ENCODE results near the gene SLC6A19.

The SLC6A19 gene

GRCh38 chr5:1186351-1187233 lies 14.8 kb upstream of the SLC6A19 start:
- Histone ChIP-seq H3K27ac (no peak overlapping the region), H3K27me3 (ENCODE audit: insufficient read depth, low read depth) (peaks cover 13% of the 10 kb centered on the region; the same call in 1 of the 2 replicates), H3K79me2 (ENCODE audit: insufficient read depth, low read depth) (no peaks in the 10 kb centered on the region), H3K4me2 (no peak overlapping the region), H3K9ac (no peak overlapping the region), H2AFZ (ENCODE audit: low read depth) (no peak overlapping the region), H3K4me3 (IDR thresholded peaks at IDR 0.05; ENCODE audit: insufficient read depth, low read depth, low read length) (no peak overlapping the region), H3K4me1 (ENCODE audit: low read depth, poor library complexity, severe bottlenecking) (peaks cover 9% of the 10 kb centered on the region), H4K20me1 (ENCODE audit: insufficient read depth) (no peaks in the 10 kb centered on the region), H3K36me3 (ENCODE audit: insufficient read depth) (no peaks in the 10 kb centered on the region)
- TF ChIP-seq, protein P1, sequence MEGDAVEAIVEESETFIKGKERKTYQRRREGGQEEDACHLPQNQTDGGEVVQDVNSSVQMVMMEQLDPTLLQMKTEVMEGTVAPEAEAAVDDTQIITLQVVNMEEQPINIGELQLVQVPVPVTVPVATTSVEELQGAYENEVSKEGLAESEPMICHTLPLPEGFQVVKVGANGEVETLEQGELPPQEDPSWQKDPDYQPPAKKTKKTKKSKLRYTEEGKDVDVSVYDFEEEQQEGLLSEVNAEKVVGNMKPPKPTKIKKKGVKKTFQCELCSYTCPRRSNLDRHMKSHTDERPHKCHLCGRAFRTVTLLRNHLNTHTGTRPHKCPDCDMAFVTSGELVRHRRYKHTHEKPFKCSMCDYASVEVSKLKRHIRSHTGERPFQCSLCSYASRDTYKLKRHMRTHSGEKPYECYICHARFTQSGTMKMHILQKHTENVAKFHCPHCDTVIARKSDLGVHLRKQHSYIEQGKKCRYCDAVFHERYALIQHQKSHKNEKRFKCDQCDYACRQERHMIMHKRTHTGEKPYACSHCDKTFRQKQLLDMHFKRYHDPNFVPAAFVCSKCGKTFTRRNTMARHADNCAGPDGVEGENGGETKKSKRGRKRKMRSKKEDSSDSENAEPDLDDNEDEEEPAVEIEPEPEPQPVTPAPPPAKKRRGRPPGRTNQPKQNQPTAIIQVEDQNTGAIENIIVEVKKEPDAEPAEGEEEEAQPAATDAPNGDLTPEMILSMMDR (conservative IDR thresholded peaks at IDR 0.05; ENCODE audit: low read depth, low read length) = no peak

DNA sequence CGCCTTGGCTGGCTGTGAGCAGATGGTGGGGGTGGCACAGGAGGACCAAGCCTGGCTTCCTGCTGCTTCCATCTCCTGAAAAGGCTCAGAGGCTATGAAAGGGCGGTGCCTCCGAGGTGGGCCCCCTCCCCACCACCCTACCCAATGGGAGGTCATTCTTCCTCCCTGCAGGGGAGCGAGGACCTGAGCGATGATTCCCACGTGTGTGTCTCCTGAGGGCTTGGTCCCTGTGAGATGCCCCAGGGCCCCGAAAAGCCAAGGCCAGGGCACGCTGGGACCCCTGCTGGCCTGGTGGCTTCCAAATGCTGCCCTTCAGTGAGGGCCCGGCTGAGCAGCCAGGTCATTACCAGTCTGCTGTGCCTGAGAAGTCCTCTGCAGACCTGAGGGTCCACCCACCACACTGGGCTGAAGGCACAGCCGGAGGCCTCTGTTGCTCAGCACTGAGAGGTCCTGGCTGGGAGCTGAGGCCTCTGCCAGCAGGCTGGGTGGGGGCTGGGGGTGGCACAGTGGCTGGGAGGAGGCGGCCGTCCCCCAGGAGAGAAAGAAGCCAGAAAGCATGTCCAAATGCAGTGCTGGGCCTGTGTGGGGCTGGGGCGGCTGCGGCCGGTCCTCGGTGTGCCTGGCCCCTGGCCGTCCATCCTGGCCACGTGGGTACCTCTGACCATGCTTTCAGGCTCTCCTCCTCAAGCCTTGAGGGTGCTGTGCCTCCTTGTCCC lies 14.0 kb upstream of the SLC6A19 start:
- no peak overlapping the region for H3K9ac ChIP-seq
- peaks cover 9% of the 10 kb centered on the region for H3K4me1 ChIP-seq (ENCODE audit: low read depth, poor library complexity, severe bottlenecking)
- H3K27me3 ChIP-seq (ENCODE audit: insufficient read depth, low read depth) = peaks cover 13% of the 10 kb centered on the region; the same call in 1 of the 2 replicates
- H3K27ac ChIP-seq = no peak overlapping the region
- H3K36me3 ChIP-seq (ENCODE audit: insufficient read depth) = no peaks in the 10 kb centered on the region
- no peak overlapping the region for H2AFZ ChIP-seq (ENCODE audit: low read depth)
- no peak overlapping the region for H3K4me2 ChIP-seq
- H3K79me2 ChIP-seq (ENCODE audit: insufficient read depth, low read depth) = no peaks in the 10 kb centered on the region
- no peak overlapping the region for H3K4me3 ChIP-seq (IDR thresholded peaks at IDR 0.05; ENCODE audit: insufficient read depth, low read depth, low read length)
- TF ChIP-seq, protein P1 (conservative IDR thresholded peaks at IDR 0.05; ENCODE audit: low read depth, low read length) = no peak
- no peaks in the 10 kb centered on the region for H4K20me1 ChIP-seq (ENCODE audit: insufficient read depth)

- Histone ChIP-seq H3K4me2 (no peak overlapping the region), H3K79me2 (ENCODE audit: insufficient read depth, low read depth) (no peaks in the 10 kb centered on the region), H3K4me3 (IDR thresholded peaks at IDR 0.05; ENCODE audit: insufficient read depth, low read depth, low read length) (no peak overlapping the region), H3K4me1 (ENCODE audit: low read depth, poor library complexity, severe bottlenecking) (peaks cover 9% of the 10 kb centered on the region), H3K36me3 (ENCODE audit: insufficient read depth) (no peaks in the 10 kb centered on the region), H3K27ac (no peak overlapping the region), H2AFZ (ENCODE audit: low read depth) (no peak overlapping the region), H4K20me1 (ENCODE audit: insufficient read depth) (no peaks in the 10 kb centered on the region), H3K27me3 (ENCODE audit: insufficient read depth, low read depth) (peaks cover 13% of the 10 kb centered on the region; the same call in 1 of the 2 replicates), H3K9ac (no peak overlapping the region)
- TF ChIP-seq, protein P1 (conservative IDR thresholded peaks at IDR 0.05; ENCODE audit: low read depth, low read length) = no peak
Measured at GRCh38 chr5:1187950-1188334, 13.5 kb upstream of the SLC6A19 start.

DNA sequence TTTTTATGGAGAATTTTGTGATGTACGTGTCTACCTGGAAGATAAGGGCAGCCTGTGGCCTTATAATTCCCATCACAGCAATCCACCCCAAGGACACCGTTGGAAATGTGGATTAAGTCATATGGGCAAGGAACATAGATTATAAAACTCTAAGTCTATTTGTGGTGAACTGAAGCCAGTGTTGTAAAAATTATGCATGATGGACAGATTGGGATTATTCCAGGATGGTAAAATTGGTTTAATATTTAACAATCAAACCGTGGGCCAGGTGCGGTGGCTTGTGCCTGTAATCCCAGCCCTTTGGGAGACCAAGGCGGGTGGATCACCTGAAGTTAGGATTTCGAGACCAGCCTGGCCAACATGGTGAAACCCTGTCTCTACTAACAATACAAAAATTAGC lies 12.9 kb upstream of the SLC6A19 start:
- Histone ChIP-seq H3K4me2 (no peak overlapping the region), H4K20me1 (ENCODE audit: insufficient read depth) (no peaks in the 10 kb centered on the region), H3K9ac (no peak overlapping the region), H3K4me3 (IDR thresholded peaks at IDR 0.05; ENCODE audit: insufficient read depth, low read depth, low read length) (no peak overlapping the region), H3K36me3 (ENCODE audit: insufficient read depth) (no peaks in the 10 kb centered on the region), H3K79me2 (ENCODE audit: insufficient read depth, low read depth) (no peaks in the 10 kb centered on the region), H3K27me3 (ENCODE audit: insufficient read depth, low read depth) (peaks cover 13% of the 10 kb centered on the region; the same call in 1 of the 2 replicates), H3K27ac (no peak overlapping the region), H2AFZ (ENCODE audit: low read depth) (no peak overlapping the region), H3K4me1 (ENCODE audit: low read depth, poor library complexity, severe bottlenecking) (peaks cover 9% of the 10 kb centered on the region)
- TF ChIP-seq, protein P1 (conservative IDR thresholded peaks at IDR 0.05; ENCODE audit: low read depth, low read length) = no peak

Measured in KMS-11 (cell line).